GM12878 (cell line): ENCODE measurements around the gene ANTXR1. TPM values are rescaled to one million over a fixed set of nuclear protein-coding genes. Genes with fewer than 3 reads are reported as not detected.
"Not testable (repeated sequence)": the region's sequence is repeated elsewhere in the genome, so short reads cannot be mapped to it uniquely, and the experiment has no call there.

Experiments used
- ATAC-seq: fragments of 200-7000 bp; cut with Tn5 transposase; 3 replicates; pipeline ENCODE4 v1.9.1; 2020; ENCODE audit warnings: mild to moderate bottlenecking, moderate library complexity
- BruUV-seq: library from RNA; stranded (reverse); fragments of 400-500 nt; replicated peaks from 2 replicates; lab custom pipeline; 2021; lab: Mats Ljungman, UMichigan
- CTCF ChIA-PET: fragments of 300-600 bp; sonication (Branson Sonifier 250); formaldehyde crosslinking; extraction: SDS; loops from one replicate; lab custom pipeline; 2021; ENCODE audit warnings: inconsistent platforms; lab: Yijun Ruan, JAX
- POLR2A ChIA-PET: fragments of 350-600 bp; formaldehyde crosslinking; extraction: SDS; loops from one replicate; lab custom pipeline; 2021; ENCODE audit warnings: inconsistent platforms; lab: Charles Lee
- RAD21 ChIA-PET: fragments of 300-600 bp; sonication (Branson Sonifier 250); formaldehyde crosslinking; loops from one replicate; lab custom pipeline; 2023; ENCODE audit warnings: antibody characterized with exemption; ENCODE audit not compliant: unreplicated experiment; lab: Charles Lee
- SMC1A ChIA-PET: fragments of 300-600 bp; sonication (Branson Sonifier 250); formaldehyde crosslinking; loops from one replicate; lab custom pipeline; 2023; ENCODE audit not compliant: unreplicated experiment, uncharacterized antibody; lab: Charles Lee
- DNase-seq: peaks from one replicate; pipeline ENCODE4 v3.0.0-alpha.2; 2011; ENCODE audit warnings: low read depth, low spot score
- FAIRE-seq: peaks from 3 replicates; lab custom pipeline; 2011; peaks lifted over from hg19 to GRCh38; lab: Jason Lieb, UNC
- H2AFZ ChIP-seq: 2 replicates; pipeline ENCODE4 v1.6.0; 2011; ENCODE audit warnings: low read depth, low read length, control low read depth; ENCODE audit not compliant: control insufficient read depth
- H3K27ac ChIP-seq: 2 replicates; pipeline ENCODE4 v1.5.1; 2011; ENCODE audit warnings: control low read depth; ENCODE audit not compliant: control insufficient read depth, insufficient read depth
- H3K27me3 ChIP-seq, 2 experiments: replicated peaks in 1 of 2; 2 replicates each; pipeline versions ENCODE4 v1.6.0 to v1.6.1; 2011; ENCODE audit warnings: low read length in 1 of 2; ENCODE audit not compliant: control insufficient read depth in 2 of 2, insufficient read depth in 2 of 2
- H3K36me3 ChIP-seq, 2 experiments: 2 replicates each; pipeline ENCODE4 v1.5.1; 2011; ENCODE audit warnings: low read length in 1 of 2; ENCODE audit not compliant: control insufficient read depth in 2 of 2, insufficient read depth in 2 of 2
- H3K4me1 ChIP-seq: 2 replicates; pipeline ENCODE4 v1.6.1; 2011; ENCODE audit warnings: mild to moderate bottlenecking, low read length, moderate library complexity, mixed read lengths; ENCODE audit not compliant: control insufficient read depth, insufficient read depth
- H3K4me2 ChIP-seq: 2 replicates; pipeline ENCODE4 v1.6.0; 2011; ENCODE audit warnings: control low read depth; ENCODE audit not compliant: control insufficient read depth, insufficient read depth
- H3K4me3 ChIP-seq: fragments of 200-600 bp; sonication (generic); 2 replicates; pipeline ENCODE4 v1.5.1; 2016
- H3K79me2 ChIP-seq: 2 replicates; pipeline ENCODE4 v1.6.0; 2011; ENCODE audit warnings: low read length; ENCODE audit not compliant: control insufficient read depth, insufficient read depth
- H3K9ac ChIP-seq: 2 replicates; pipeline ENCODE4 v1.8.0; 2011; ENCODE audit warnings: low read length, control low read depth, mixed read lengths; ENCODE audit not compliant: control insufficient read depth, insufficient read depth
- H3K9me3 ChIP-seq: replicated peaks from 3 replicates; pipeline ENCODE4 v1.5.1; 2011; ENCODE audit warnings: mild to moderate bottlenecking, low read length; ENCODE audit not compliant: control insufficient read depth, insufficient read depth
- H4K20me1 ChIP-seq: 2 replicates; pipeline ENCODE4 v1.6.0; 2011; ENCODE audit not compliant: control insufficient read depth, insufficient read depth
- BCLAF1 ChIP-seq: fragments of 450-650 bp; IDR thresholded peaks from 2 replicates; pipeline ENCODE4 v1.6.1; 2017; ENCODE audit warnings: antibody characterized with exemption, mild to moderate bottlenecking, moderate library complexity
- E2F4 ChIP-seq: IDR thresholded peaks from 2 replicates; pipeline ENCODE4 v1.6.1; 2012; ENCODE audit warnings: low read depth, low read length, improper control_type of control experiment
- MAX ChIP-seq: IDR thresholded peaks from 2 replicates; pipeline ENCODE4 v1.6.1; 2012; ENCODE audit warnings: low read depth, low read length, improper control_type of control experiment
- MTA2 ChIP-seq: fragments of 450-650 bp; IDR thresholded peaks from 2 replicates; pipeline ENCODE4 v1.6.1; 2016; ENCODE audit warnings: low read depth, mild to moderate bottlenecking, moderate library complexity
- YY1 ChIP-seq: IDR thresholded peaks from 2 replicates; pipeline ENCODE4 v1.6.1; 2011; ENCODE audit warnings: low read depth, mild to moderate bottlenecking, low read length
- WGBS: methylation state at CpG from one replicate; pipeline ENCODE4 v1.1.6; 2016; ENCODE audit warnings: low lambda C conversion rate; ENCODE audit not compliant: insufficient replicate concordance, insufficient coverage; ENCODE audit errors: missing lambda C conversion rate; 5-methylcytosine and 5-hydroxymethylcytosine counted together
- in situ Hi-C: fragments of 300-500 bp; cut with MboI; formaldehyde crosslinking; loops from 9 replicates; pipeline ENCODE4 v1.14.3; 2018; ENCODE audit warnings: mixed read lengths
- intact Hi-C: fragments of 100-400 bp; cut with micrococcal nuclease; formaldehyde crosslinking; loops from one replicate; pipeline ENCODE4 v1.14.2; 2022; ENCODE audit not compliant: unreplicated experiment
- polyA plus RNA-seq, 11 experiments: library from polyadenylated mRNA; depleted of rRNA in 4 of 11; unstranded in 6 of 11; stranded (reverse) in 5 of 11; fragments of >200 nt; fragmentation: Nextera tagmentation in 4 of 11; fragmentation: Illumina TruSeq in 1 of 11; extraction: Ambion mirVana in 4 of 11; extraction: Trizol in 1 of 11; gene quantifications; 1 replicate in 1 of 11; 2 replicates in 10 of 11; pipeline versions ENCODE4 v1.2.1 to v1.2.3, GENCODE V29; 2011 to 2016; ENCODE audit warnings: inconsistent platforms in 2 of 11, missing spikeins in 2 of 11, low read depth in 1 of 11
- total RNA-seq, 4 experiments: library from RNA; depleted of rRNA in 3 of 4; stranded (reverse); fragments of >200 nt in 3 of 4; fragmentation: Illumina TruSeq in 1 of 4; extraction: Trizol in 1 of 4; gene quantifications; 2 replicates each; pipeline versions ENCODE4 v1.2.1 to v1.2.3, GENCODE V29; 2013 to 2021
- TF ChIP-seq, protein P1 (sequence below): fragments of 450-650 bp; IDR thresholded peaks from 2 replicates; pipeline ENCODE4 v1.6.1; 2014; ENCODE audit warnings: mild to moderate bottlenecking

ANTXR1 gene
- total and polyA plus RNA-seq, 10 of the 15 experiments (the other 5 are each of a cell fraction or from before 2014, with no cell fraction given): 0.09 to 0.26 TPM; not detected in 8

DNA sequence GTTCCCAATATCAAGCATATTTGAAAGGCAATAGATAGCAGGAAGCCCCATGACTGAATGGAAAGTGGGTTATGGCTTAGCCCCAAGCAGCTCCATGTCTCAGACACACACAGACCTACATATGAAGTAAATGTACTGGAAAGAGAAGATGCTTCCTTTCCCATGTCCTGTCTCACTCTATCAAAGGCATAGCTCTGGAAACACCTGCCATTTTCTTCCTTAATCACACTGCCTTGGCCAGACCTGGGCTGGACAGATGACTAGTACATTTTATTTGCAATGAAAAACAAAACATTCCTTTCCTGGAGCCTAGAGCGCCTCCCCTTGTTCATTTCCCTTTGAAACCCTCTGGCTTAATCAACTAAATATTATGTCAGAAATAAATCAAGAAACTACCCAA, 160.7 kb downstream of the ANTXR1 start (continued):
- TF ChIP-seq MAX (no peak), BCLAF1 (no peak), E2F4 (no peak), YY1 (no peak), MTA2 (no peak)
- TF ChIP-seq, protein P1, sequence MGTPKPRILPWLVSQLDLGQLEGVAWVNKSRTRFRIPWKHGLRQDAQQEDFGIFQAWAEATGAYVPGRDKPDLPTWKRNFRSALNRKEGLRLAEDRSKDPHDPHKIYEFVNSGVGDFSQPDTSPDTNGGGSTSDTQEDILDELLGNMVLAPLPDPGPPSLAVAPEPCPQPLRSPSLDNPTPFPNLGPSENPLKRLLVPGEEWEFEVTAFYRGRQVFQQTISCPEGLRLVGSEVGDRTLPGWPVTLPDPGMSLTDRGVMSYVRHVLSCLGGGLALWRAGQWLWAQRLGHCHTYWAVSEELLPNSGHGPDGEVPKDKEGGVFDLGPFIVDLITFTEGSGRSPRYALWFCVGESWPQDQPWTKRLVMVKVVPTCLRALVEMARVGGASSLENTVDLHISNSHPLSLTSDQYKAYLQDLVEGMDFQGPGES: no peak

DNA sequence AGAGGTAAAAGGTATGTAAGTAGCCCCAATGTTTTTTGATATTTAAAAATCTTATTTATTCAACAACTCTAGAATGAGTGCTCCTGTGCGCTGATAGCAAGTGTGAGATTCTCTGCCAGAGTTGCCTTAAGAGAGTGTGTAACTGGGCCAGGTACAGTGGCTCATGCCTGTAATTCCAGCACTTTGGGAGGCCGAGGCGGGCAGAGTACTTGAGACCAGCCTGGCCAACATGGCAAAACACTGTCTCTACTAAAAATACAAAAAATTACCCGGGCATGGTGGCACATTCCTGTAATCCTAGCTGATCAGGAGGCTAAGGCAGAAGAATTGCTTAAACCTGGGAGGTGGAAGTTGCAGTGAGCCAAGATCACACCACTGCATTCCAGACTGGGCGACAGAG, 161.2 kb downstream of the ANTXR1 start:
- DNase-seq, H4K20me1 ChIP-seq, H3K4me3 ChIP-seq, H3K36me3 ChIP-seq, ATAC-seq, POLR2A ChIA-PET, H3K27ac ChIP-seq, H3K79me2 ChIP-seq, in situ Hi-C loops, H2AFZ ChIP-seq, H3K4me2 ChIP-seq, BruUV-seq, H3K9ac ChIP-seq, RAD21 ChIA-PET, H3K4me1 ChIP-seq, FAIRE-seq, intact Hi-C loops, H3K9me3 ChIP-seq: not testable (repeated sequence)
- CTCF ChIA-PET: interaction anchor here (1.6 kb wide), 1 partner anchor 9 kb away, joined by 3 read pairs; no protein-coding TSS in a partner anchor
- 41% methylated on average over 5 of the region's 5 CpGs for WGBS
- SMC1A ChIA-PET: interaction anchor here (1.2 kb wide), 1 partner anchor 9 kb away, joined by 3 read pairs; no protein-coding TSS in a partner anchor
- H3K27me3 ChIP-seq: peaks cover 0 to 15% of the 10 kb centered on the region in 2 experiments; a peak in 3 of 4 replicates
